GM19193 (cell line): ENCODE results near the gene LYRM4.

Experiments used
- POLR2A ChIP-seq: IDR thresholded peaks from 4 replicates; pipeline ENCODE4 v1.6.1; 2011; ENCODE audit not compliant: insufficient read depth, insufficient read length; ENCODE audit errors: extremely low read depth

The LYRM4 gene

DNA sequence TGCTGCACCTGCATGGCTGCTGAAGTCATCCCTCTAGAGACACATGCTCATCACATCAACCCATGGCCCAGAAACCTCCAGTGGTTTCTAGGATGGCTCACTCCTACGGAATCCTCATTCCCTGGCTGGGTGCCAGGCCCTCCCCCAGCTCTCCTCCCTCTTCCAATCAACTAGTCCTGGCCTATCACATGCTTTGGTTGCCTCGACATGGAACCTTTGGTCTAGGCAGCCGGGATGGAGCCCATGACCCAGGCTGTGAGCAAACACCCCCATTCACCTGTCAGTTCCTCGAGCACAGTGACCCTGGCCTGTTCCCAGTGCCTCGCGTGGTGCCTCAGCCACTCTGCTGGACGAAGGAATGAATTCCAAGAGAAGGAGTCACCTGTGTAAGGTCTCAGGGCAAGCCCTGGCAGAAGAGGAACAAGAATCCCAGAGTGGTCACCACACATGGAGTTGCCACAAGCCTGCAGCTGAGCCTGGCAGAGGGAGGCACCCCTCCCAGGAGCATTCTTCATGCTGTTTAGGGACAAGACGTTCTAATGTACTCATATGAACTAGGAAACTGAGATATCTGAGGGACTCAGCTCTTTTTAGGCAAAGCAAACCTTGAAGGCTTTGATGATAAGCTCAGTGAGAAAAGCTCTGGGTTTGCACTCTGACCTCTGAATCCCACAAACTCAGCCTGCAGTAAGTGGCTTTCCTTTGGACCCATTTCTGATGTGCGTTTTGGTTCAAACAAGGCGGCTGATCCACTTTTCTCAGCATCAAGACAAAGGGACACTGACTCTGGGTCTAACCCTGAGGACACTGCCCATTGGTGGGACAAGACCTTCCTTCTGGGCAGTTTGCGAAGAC is 135.4 kb downstream of the LYRM4 start:
- TF ChIP-seq POLR2A, result no peak

DNA sequence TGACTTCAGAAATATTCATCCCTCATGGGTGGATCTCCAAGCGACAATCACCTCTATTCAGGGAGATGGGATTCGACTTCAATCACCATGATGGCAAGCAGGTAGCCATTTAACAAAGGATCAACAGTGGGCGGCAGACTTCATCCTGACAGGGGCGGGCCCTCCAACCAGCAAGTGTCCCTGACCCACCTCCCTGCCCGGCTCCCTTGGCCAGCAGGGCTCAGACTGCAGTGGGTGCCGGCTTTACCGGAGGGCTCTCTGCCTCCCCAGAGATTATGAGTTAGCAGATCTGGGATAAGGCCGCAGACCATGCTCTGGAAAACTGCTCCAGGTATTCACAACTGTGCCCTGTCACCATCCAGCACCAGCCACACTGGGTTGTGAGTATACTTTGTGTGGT is 136.2 kb downstream of the LYRM4 start:
- TF ChIP-seq POLR2A, result no peak

DNA sequence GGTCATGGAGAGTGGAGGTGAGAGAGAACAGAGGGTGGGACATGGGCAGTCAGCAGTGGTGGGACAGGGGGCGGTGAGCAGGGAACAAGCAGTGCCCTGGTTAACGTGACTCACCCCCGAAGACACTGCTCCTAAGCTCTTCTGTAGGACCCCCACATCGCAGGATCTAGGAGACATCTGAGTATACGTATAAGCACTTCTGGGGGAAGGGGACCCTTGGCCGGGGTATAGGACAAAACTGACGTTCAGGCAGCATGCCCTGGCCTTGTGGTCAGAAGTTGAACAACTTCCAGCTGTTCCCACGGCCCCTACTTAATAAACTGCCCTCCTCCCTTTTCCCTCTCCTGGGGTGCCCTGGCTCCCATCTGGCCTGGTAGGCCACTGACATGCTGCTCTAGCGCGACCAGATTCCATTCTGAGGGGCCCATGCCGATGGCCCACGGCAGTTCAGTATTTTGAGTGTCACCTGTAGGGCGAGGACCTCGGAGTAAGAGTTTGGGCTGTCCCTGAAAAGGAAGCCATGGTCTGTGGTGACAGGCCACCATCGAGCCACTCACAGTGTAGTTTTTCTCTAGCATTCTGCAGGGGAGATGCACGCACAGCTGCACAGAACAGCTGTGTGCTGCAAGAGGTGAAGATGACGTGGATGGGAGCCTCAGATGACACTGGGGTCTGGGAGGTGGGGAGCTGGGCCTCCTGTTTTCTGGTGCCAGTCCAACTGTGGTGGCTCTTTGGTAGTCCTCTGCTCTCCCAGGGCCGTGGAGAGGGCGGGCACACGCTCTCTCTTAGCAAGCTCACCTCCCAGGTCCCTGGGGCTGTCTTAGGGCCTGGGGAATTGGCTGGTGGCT is 137.2 kb downstream of the LYRM4 start:
- TF ChIP-seq POLR2A, result no peak

DNA sequence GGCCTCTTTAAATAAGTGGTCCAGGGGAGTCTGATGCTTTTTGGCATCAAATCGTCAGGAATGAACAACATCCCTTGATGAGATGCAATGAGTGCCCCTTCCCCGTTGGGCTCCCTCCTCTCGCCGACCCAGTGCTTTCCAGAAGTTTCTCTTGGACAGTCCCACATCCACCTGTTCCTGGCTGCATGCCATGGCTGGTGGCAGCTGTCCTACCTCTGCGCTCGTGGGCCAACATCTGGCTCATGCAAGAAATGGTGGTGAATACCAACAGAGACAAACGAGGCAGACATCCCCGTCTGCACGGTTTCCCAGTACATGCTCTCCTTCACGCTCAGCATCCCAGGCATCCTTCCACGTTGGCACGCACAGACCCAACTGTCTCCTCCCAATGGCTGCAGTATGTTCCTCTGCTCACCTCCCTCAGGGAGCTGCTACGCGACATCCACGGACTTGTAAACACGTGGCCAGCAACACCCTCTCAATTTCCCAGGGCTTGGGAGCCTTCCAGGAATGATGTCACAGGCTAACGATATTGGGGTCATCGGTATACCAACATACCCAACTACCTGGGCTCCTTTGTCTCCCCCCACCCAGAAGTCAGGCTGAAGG is 138.1 kb downstream of the LYRM4 start:
- no peak for TF ChIP-seq POLR2A

DNA sequence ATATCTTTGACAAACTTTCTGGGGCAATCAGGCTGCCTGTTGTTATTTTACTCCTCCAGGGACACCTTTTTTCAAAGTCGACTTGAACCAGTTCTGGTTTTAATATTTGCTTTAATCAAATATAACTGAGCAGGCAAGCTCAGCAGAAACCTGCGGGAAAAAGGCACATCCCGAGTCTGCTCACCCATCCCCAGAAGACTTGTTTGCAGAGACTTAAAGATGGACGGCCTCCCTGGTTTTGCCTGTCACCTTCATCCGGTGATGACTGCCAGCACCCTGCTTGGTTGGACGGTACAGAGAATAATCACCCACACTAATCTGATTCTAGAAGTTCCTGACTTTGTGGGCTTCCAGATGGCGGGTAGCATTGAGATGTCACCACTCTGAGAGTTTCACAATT is 138.8 kb downstream of the LYRM4 start:
- no peak for TF ChIP-seq POLR2A

DNA sequence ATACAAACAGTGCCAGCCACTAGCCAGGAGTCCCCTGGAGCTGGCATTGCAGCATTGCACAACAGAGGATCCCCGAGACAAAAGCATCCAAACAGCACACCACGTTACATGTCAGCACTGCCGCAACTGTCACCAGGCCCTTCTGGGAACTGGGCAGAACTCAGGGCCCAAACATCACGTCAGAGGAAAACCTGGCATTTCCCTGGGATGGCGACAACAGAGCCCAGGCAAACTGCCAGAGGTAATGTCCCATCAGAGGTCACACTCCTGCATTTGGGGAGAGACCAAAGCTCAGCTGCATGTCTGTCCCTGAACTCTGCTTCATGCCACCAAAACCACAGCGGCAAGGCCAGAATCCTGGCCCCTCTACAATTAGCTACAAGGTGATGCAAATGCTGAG is 139.3 kb downstream of the LYRM4 start:
- TF ChIP-seq POLR2A, result no peak

DNA sequence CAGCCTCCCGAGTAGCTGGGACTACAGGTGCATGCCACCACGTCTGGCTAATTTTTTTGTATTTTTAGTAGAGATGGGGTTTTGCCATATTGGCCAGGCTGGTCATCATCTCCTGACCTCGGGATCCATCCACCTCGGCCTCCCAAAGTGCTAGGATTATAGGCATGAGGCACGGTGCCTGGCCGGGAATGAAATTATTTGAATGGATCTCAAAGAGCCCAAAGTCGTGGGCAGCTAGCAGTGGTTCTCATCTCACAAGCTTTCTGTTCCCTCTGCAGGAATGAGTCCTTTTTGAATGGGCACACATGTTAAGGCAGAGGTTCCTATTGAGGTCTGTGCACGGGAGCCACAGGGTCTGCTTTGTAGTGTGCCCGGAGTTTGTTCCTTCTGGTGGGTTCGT is 140.7 kb downstream of the LYRM4 start:
- no peak for TF ChIP-seq POLR2A

DNA sequence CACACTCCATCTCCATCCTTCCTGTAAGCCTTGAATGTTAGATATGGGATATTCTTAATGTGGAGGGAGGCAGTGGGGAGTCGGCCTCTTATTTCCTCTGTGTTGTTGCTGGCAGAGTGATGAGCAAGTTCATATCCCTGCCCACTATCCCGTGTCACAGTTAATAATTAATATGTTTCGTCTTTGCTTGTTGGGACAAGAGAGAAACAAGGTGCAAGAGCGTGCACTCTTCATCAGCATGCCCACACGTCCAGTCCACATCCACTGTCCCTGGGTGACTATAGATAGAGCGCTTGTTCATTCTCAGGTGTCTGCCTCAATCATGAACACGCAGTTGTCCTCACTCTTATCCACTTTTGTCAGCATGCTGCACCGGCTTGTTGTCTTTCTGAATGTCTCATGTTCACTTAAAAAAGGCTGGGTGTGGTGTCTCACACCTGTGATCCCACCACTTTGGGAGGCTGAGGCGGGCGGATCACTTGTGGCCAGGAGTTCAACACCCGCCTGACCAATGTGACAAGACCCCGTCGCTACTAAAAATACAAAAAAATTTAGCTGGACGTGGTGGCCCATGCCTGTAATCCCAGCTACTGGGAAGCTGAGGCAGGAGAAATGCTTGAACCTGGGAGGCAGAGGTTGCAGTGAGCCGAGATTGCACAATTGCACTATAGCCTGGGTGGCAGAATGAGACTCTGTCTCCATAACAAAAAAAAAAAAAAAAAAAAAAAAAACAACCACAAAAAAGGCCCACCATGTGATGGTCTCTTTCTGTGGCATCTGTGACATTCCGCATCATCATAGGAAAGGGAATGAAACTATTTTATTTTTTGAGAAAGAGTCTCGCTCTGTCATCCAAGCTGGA is 141.4 kb downstream of the LYRM4 start:
- TF ChIP-seq POLR2A, result no peak

DNA sequence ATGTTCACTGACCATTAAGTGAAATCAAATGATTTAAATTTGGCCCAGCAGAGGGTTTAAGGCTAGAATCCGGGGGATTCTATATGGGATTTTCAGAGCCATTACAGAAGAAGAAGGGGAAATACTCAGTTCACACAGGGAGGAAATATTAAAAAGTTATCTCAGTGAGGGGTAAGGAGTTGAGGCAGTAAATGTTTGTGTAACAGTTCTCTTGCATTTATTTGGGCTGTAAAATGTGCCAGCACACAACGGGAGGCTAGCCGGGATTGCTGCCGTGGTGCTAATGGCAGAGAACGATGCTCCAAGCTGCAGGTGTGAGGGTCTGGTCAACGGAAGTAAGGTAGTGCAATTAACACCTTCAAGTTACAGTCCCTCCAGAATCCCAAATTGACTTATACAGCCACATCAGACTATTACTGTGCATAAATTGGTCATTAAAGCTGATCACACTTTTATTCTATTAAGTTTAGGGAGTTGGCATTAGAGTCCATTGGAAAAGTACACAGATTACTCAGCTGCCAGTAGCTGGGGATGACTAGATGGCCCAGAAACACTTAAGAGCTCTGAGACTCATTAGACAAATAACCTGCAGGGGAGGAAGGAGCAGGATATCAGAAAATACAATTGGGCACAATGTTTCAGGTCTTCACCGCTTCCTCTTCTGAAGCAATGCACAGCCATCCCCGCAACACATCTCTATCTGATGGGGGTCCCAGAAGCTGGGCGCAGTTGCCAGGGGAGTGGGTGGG is 144.3 kb downstream of the LYRM4 start:
- no peak for TF ChIP-seq POLR2A

DNA sequence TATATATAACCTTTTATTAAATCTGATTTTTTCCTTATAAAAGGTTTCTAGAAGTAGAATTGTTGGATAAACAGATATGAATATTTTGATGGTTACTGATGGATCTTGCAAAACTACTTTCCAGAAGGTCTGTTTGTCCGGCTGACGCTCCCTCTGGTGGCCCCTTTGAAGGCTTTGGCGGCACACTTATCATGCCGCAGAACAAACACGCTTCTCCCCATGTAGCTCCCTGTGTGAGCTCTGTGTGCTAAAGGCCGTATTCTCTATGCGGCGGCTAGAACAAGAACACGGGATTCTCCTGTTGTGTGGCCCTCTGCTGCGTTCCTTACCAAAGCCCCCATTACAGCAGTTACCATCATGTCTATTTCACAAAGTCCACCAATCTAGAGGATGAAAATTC is 145.6 kb downstream of the LYRM4 start:
- no peak for TF ChIP-seq POLR2A

DNA sequence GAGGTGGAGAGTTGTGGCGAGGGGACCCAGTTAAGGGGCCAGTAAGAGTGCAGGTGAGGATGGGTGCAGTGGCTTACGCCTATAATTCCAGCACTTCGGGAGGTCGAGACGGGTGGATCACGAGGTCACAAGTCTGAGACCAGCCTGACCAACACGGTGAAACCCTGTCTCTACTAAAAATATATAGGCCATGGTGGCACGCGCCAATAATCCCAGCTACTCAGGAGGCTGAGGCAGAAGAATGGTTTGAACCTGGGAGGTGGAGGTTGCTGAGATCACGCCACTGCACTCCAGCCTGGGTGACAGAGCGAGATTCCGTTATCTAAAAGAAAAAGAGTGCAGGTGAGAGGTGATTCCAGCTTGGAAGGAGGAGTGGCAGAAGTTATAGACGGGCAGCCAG is 147.7 kb downstream of the LYRM4 start:
- no peak for TF ChIP-seq POLR2A

DNA sequence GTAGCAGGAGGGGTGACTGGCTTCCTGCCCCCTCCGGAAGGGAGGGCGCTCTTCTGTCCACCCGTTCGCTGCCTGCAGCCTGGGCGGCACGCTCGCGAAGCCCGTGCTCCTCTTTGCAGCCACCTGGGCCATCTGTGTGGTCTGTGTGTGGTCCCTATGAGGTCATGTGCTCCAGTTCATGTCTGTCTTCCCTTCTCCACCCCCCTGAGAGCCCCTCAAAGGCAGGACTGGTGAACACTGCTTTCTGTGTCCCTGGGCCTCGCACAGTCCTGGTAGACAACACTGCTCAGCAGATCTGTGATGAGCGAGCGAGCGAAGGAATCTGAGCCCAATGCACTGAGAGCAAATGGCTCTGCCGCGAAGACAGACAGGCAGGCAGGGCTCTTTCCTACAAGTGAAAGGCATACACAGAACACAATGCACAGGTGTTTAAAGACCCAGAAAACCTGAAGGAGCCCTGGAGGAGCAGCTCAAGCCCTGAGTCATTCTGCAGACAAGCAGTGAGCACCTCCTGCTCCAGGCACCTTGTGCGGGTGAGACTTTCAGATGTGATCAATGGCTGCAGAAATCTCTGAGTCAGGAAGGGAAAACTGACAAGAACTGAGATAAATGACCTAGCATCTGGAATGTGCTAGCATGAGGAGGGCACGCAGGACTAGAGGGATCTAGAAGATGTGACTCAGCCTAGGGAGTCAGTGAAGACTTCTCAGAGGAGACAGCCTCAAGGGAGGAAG is 148.5 kb downstream of the LYRM4 start:
- TF ChIP-seq POLR2A, result no peak

DNA sequence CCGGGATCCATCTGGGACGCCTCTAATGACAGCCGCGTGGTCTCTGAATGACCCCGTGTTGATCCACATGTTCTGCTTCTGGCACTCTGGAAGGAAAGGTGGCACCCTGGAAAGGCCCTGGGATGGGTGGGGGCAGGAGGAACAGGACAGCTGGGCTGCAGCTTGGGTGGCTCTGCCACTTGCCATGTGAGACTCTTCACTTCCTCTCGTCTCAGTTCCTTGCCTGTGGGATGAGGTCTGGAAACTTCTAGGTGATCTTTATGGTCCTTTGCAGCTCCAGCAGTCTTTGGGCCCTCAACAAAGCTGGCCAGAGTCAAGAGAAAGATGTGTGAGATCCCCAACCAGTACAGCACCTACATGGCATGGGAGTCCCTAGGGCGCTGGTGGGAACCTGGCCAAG is 149.1 kb downstream of the LYRM4 start:
- TF ChIP-seq POLR2A, result no peak
